ENCODE measurements around the gene SELENON. TPM values are rescaled to one million over a fixed set of nuclear protein-coding genes. Genes with fewer than 3 reads are reported as not detected.

SELENON gene
- total and polyA plus RNA-seq, 2 of the 8 experiments (the other 6 are each of a cell fraction or from before 2014, with no cell fraction given): 43.0 to 77.6 TPM

GRCh38 chr1:25825605-25826004 lies 25.6 kb downstream of the SELENON start:
- no peak overlapping the region for H2BK12ac ChIP-seq (ENCODE audit: low read depth, low read length)
- H3K4ac ChIP-seq (replicated peaks; ENCODE audit: insufficient read length, low read depth, low read length): no peak overlapping the region
- no peak overlapping the region for H3K4me3 ChIP-seq (ENCODE audit: extremely low read depth in 1 of 4, insufficient read depth in 2 of 4, low read depth in 3 of 4, low read length in 4 of 4)
- H3K56ac ChIP-seq (replicated peaks; ENCODE audit: insufficient read length, low read depth, low read length): no peak overlapping the region
- WGBS, 2 experiments (ENCODE audit: extremely low coverage in 1 of 2, insufficient coverage in 1 of 2, insufficient read length in 1 of 2, insufficient replicate concordance in 2 of 2, low coverage in 1 of 2, low lambda C conversion rate in 2 of 2, missing lambda C conversion rate in 1 of 2): 86% methylated on average over 2 of the region's 2 CpGs; no CpG with 5 or more reads in 1 of the 2 experiments
- H2BK5ac ChIP-seq (ENCODE audit: low read depth, low read length): no peak overlapping the region
- H3K79me1 ChIP-seq (ENCODE audit: low read depth, low read length): peaks cover 6% of the 10 kb centered on the region; the same call in 1 of the 2 replicates
- peaks cover 5% of the 10 kb centered on the region; the same call in 1 of the 2 replicates for H3K23me2 ChIP-seq (ENCODE audit: low read depth, low read length)
- H2AFZ ChIP-seq (ENCODE audit: low read length): no peak overlapping the region
- no peak overlapping the region for H2AK5ac ChIP-seq (ENCODE audit: low read depth, low read length)
- no peak overlapping the region for H3K4me2 ChIP-seq (ENCODE audit: insufficient read depth in 1 of 2, low read depth in 2 of 2, low read length in 2 of 2)
- POLR2A ChIA-PET (ENCODE audit: partially characterized antibody): interaction anchor here (0.7 to 1.8 kb wide), 4 partner anchors 20 to 210 kb away, joined by 3 read pairs; partner anchors contain the start of gene PAFAH2
- peaks cover 7 to 30% (median 22%) of the 10 kb centered on the region in 4 experiments for H3K36me3 ChIP-seq (ENCODE audit: control insufficient read depth in 2 of 4, insufficient read depth in 4 of 4, low read length in 3 of 4)
- no peak overlapping the region for H3K14ac ChIP-seq (ENCODE audit: insufficient read length)
- peaks cover 0 to 6% (median 2%) of the 10 kb centered on the region in 4 experiments; a peak in 4 of 7 replicates for H3K27me3 ChIP-seq (replicated peaks in 1 of 4; ENCODE audit: control insufficient read depth in 3 of 4, extremely low read depth in 1 of 4, insufficient read depth in 3 of 4, low read length in 3 of 4)
- no peak overlapping the region for H2BK15ac ChIP-seq (ENCODE audit: low read length)
- FAIRE-seq (no peak), DNase-seq (ENCODE audit: low read depth in 1 of 2, low spot score in 2 of 2) (no peak)
- no peak overlapping the region for H4K5ac ChIP-seq (ENCODE audit: insufficient read length, low read depth, low read length)
- H3K18ac ChIP-seq (ENCODE audit: extremely low read depth, low read length): no peak overlapping the region
- peaks cover 0 to 3% of the 10 kb centered on the region in 2 experiments; a peak in 1 of 4 replicates for H3K79me2 ChIP-seq (ENCODE audit: control insufficient read depth in 1 of 2, insufficient read depth in 2 of 2, low read length in 2 of 2)
- H4K91ac ChIP-seq (replicated peaks; ENCODE audit: insufficient read length, low read length): no peak overlapping the region
- H3K27ac ChIP-seq (ENCODE audit: low read depth, low read length): no peak overlapping the region
- CTCF ChIA-PET (ENCODE audit: partially characterized antibody): interaction anchor here (0.6 to 2.7 kb wide), 2 partner anchors 69 to 71 kb away, joined by 3 to 8 read pairs; no protein-coding TSS in a partner anchor
- no peak overlapping the region for H2BK20ac ChIP-seq (ENCODE audit: low read length)
- peaks cover 11 to 13% of the 10 kb centered on the region in 2 experiments for H4K20me1 ChIP-seq (replicated peaks in 1 of 2; ENCODE audit: control insufficient read depth in 1 of 2, insufficient read depth in 2 of 2, low read length in 2 of 2)
- H3K23ac ChIP-seq (ENCODE audit: insufficient read length): no peak overlapping the region
- H2BK120ac ChIP-seq (replicated peaks; ENCODE audit: low read depth, low read length): no peak overlapping the region
- H3K9me3 ChIP-seq (ENCODE audit: insufficient read depth in 2 of 2, low read depth in 1 of 2, low read length in 1 of 2): no peaks in the 10 kb centered on the region
- H3K9ac ChIP-seq (replicated peaks in 1 of 4; ENCODE audit: extremely low read depth in 1 of 4, low read depth in 3 of 4, low read length in 3 of 4): no peak overlapping the region; a peak in 1 of 7 replicates
- H4K8ac ChIP-seq (ENCODE audit: extremely low read depth, insufficient read depth, low read length): no peak overlapping the region
- peaks cover 3 to 12% (median 6%) of the 10 kb centered on the region in 4 experiments; a peak in 5 of 7 replicates for H3K4me1 ChIP-seq (replicated peaks in 1 of 4; ENCODE audit: control insufficient read depth in 3 of 4, insufficient read depth in 4 of 4, low read length in 3 of 4)
- TF ChIP-seq HDAC2 (IDR thresholded peaks at IDR 0.05; ENCODE audit: borderline replicate concordance in 1 of 2, low read depth in 2 of 2, low read length in 2 of 2): no peak
- no peak for TF ChIP-seq RBBP5 (IDR thresholded peaks at IDR 0.05; ENCODE audit: borderline replicate concordance, low read depth, low read length)
- no peak for TF ChIP-seq KDM1A (IDR thresholded peaks at IDR 0.05; ENCODE audit: borderline replicate concordance, low read length)
- TF ChIP-seq CTCF (IDR thresholded peaks at IDR 0.05; ENCODE audit: control extremely low read depth in 1 of 3, insufficient read depth in 1 of 3, low read depth in 1 of 3, low read length in 3 of 3): no peak
- no peak for TF ChIP-seq NRF1 (IDR thresholded peaks at IDR 0.05; ENCODE audit: low read depth, low read length)
- TF ChIP-seq CBX5 (IDR thresholded peaks at IDR 0.05; ENCODE audit: low read depth, low read length): no peak
- TF ChIP-seq CBX8 (IDR thresholded peaks at IDR 0.05; ENCODE audit: borderline replicate concordance, low read depth, low read length): no peak
- TF ChIP-seq KDM4A (IDR thresholded peaks at IDR 0.05; ENCODE audit: low read depth, low read length, severe bottlenecking): no peak
- TF ChIP-seq RAD21 (IDR thresholded peaks at IDR 0.05 in 1 of 2, conservative IDR thresholded peaks at IDR 0.05 in 1 of 2; ENCODE audit: low read depth in 2 of 2, low read length in 2 of 2): no peak
- TF ChIP-seq TCF12 (IDR thresholded peaks at IDR 0.05; ENCODE audit: low read depth, low read length): no peak

Measured in H1 (cell line).